Ascending aorta (tissue), 2 donors: Measurements from ENCODE around the gene NCAN. TPM values are rescaled to one million over a fixed set of nuclear protein-coding genes. Genes with fewer than 3 reads are reported as not detected.
"Not testable (repeated sequence)": the region's sequence is repeated elsewhere in the genome, so short reads cannot be mapped to it uniquely, and the experiment has no call there.

ENCODE experiments used
- DNase-seq, 2 donors: peaks; one replicate each; pipeline ENCODE4 v3.0.0-alpha.2; 2019; ENCODE audit warnings: low spot score in 2 of 2
- H3K27ac ChIP-seq, 2 donors: fragments of 200-600 bp; sonication (generic); one replicate each; pipeline ENCODE4 v1.5.1; 2016 to 2017; ENCODE audit warnings: mild to moderate bottlenecking in 1 of 2
- H3K27me3 ChIP-seq: fragments of 200-600 bp; sonication (generic); one replicate; pipeline ENCODE4 v1.5.1; 2017
- H3K36me3 ChIP-seq, 2 donors: fragments of 200-600 bp; sonication (generic); one replicate each; pipeline ENCODE4 v1.5.1; 2016
- H3K4me1 ChIP-seq, 2 donors: fragments of 200-600 bp; sonication (generic); one replicate each; pipeline ENCODE4 v1.5.1; 2016 to 2017; ENCODE audit warnings: mild to moderate bottlenecking in 1 of 2
- H3K4me3 ChIP-seq, 2 donors: fragments of 200-600 bp; sonication (generic); one replicate each; pipeline ENCODE4 v1.5.1; 2016 to 2017; ENCODE audit warnings: mild to moderate bottlenecking in 1 of 2
- H3K9me3 ChIP-seq, 2 donors: fragments of 200-600 bp; sonication (generic); one replicate each; pipeline ENCODE4 v1.5.1; 2016
- intact Hi-C: fragments of 100-400 bp; cut with DNase I; formaldehyde crosslinking; loops from one replicate; pipeline ENCODE4 v1.15.1; 2023
- total RNA-seq: library from RNA; depleted of rRNA; stranded (reverse); fragments of >200 nt; gene quantifications from one replicate; pipeline ENCODE4 v1.1.0, GENCODE V29; 2016
- TF ChIP-seq, protein P1 (sequence below), 3 experiments: fragments of 200-600 bp in 2 of 3; fragments of 450-650 bp in 1 of 3; sonication (generic) in 2 of 3; IDR thresholded peaks; one replicate each; pipeline ENCODE4 v1.5.1; 2016 to 2019; ENCODE audit warnings: antibody characterized with exemption in 3 of 3, mild to moderate bottlenecking in 1 of 3, moderate library complexity in 1 of 3

NCAN gene
- total RNA-seq, 1 donor from 2014 or later = not detected

GRCh38 chr19:19170053-19170872 is 41.5 kb upstream of the NCAN start, which contains the start of gene MEF2B:
Gene MEF2B, minus strand, starts transcription at chr19:19170263. Its CDS starts 19,528 bp downstream, at chr19:19150735.
- peak in 1 of 2 donors; percentile 82 for DNase-seq
- TF ChIP-seq, protein P1, sequence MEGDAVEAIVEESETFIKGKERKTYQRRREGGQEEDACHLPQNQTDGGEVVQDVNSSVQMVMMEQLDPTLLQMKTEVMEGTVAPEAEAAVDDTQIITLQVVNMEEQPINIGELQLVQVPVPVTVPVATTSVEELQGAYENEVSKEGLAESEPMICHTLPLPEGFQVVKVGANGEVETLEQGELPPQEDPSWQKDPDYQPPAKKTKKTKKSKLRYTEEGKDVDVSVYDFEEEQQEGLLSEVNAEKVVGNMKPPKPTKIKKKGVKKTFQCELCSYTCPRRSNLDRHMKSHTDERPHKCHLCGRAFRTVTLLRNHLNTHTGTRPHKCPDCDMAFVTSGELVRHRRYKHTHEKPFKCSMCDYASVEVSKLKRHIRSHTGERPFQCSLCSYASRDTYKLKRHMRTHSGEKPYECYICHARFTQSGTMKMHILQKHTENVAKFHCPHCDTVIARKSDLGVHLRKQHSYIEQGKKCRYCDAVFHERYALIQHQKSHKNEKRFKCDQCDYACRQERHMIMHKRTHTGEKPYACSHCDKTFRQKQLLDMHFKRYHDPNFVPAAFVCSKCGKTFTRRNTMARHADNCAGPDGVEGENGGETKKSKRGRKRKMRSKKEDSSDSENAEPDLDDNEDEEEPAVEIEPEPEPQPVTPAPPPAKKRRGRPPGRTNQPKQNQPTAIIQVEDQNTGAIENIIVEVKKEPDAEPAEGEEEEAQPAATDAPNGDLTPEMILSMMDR (IDR thresholded peaks at IDR 0.05) = no peak
- intact Hi-C loops = no loop called here
- Histone ChIP-seq H3K4me3 (peak within 1 kb of the TSS; percentile 31 to 36), H3K4me1 (peaks cover 0 to 4% of the 10 kb centered on the region in 2 donors), H3K36me3 (peaks cover 0 to under 1% of the 10 kb centered on the region in 2 donors), H3K27ac (no peak within 1 kb of the TSS), H3K27me3 (no peaks in the 10 kb centered on the region), H3K9me3 (no peaks in the 10 kb centered on the region)

- Histone ChIP-seq H3K27ac (no peak overlapping the region), H3K27me3 (no peaks in the 10 kb centered on the region), H3K36me3 (peaks cover 0 to 7% of the 10 kb centered on the region in 2 donors), H3K9me3 (no peaks in the 10 kb centered on the region), H3K4me3 (no peak overlapping the region), H3K4me1 (peaks cover 0 to 4% of the 10 kb centered on the region in 2 donors)
- TF ChIP-seq, protein P1 (IDR thresholded peaks at IDR 0.05) = no peak
- intact Hi-C loops = no loop called here
- no peak for DNase-seq
Observed at GRCh38 chr19:19170873-19171672, 40.7 kb upstream of the NCAN start.

GRCh38 chr19:19171821-19172532 is 39.8 kb upstream of the NCAN start:
- DNase-seq = no peak
- Histone ChIP-seq H3K4me1 (peaks cover 0 to 4% of the 10 kb centered on the region in 2 donors), H3K36me3 (peaks cover 4 to 16% of the 10 kb centered on the region in 2 donors), H3K9me3 (no peaks in the 10 kb centered on the region), H3K4me3 (no peak overlapping the region), H3K27ac (no peak overlapping the region), H3K27me3 (no peaks in the 10 kb centered on the region)
- TF ChIP-seq, protein P1 (IDR thresholded peaks at IDR 0.05) = no peak
- intact Hi-C loops = no loop called here

GRCh38 chr19:19173243-19173642 is 38.5 kb upstream of the NCAN start:
- H3K36me3 ChIP-seq = peaks cover 9 to 21% of the 10 kb centered on the region in 2 donors
- DNase-seq, H3K4me3 ChIP-seq, H3K27me3 ChIP-seq, H3K9me3 ChIP-seq, H3K4me1 ChIP-seq, H3K27ac ChIP-seq, intact Hi-C loops: not testable (repeated sequence)

GRCh38 chr19:19176950-19177349 is 34.8 kb upstream of the NCAN start:
- Histone ChIP-seq H3K4me1 (no peaks in the 10 kb centered on the region), H3K4me3 (no peak overlapping the region), H3K36me3 (peaks cover 16 to 48% of the 10 kb centered on the region in 2 donors), H3K27me3 (no peaks in the 10 kb centered on the region), H3K27ac (no peak overlapping the region), H3K9me3 (no peaks in the 10 kb centered on the region)
- DNase-seq = no peak
- TF ChIP-seq, protein P1 (IDR thresholded peaks at IDR 0.05) = no peak
- intact Hi-C loops = no loop called here
